SK-N-SH (cell line): ENCODE measurements around the gene NUAK1. TPM values are rescaled to one million over a fixed set of nuclear protein-coding genes. Genes with fewer than 3 reads are reported as not detected.

Source experiments
- ELF1 ChIP-seq: IDR thresholded peaks from 2 replicates; pipeline ENCODE4 v1.4.0; 2012
- EP300 ChIP-seq, 2 experiments: IDR thresholded peaks; 2 replicates each; pipeline versions ENCODE4 v1.4.0 to v1.6.1; 2012; ENCODE audit warnings: borderline replicate concordance in 1 of 2, low read depth in 1 of 2, low read length in 1 of 2
- EZH2phosphoT487 ChIP-seq: fragments of 200-600 bp; sonication (generic); IDR thresholded peaks from 2 replicates; pipeline ENCODE4 v1.6.1; 2017; ENCODE audit warnings: low read depth, mixed run types, mild to moderate bottlenecking, antibody characterized with exemption, moderate library complexity, borderline replicate concordance
- FOSL2 ChIP-seq: IDR thresholded peaks from 2 replicates; pipeline ENCODE4 v1.4.0; 2012; ENCODE audit warnings: low read depth, mild to moderate bottlenecking, moderate library complexity, borderline replicate concordance
- IRF3 ChIP-seq: fragments of 150-350 bp; IDR thresholded peaks from 2 replicates; pipeline ENCODE4 v1.6.1; 2016; ENCODE audit warnings: mild to moderate bottlenecking, low read depth, low read length
- JUND ChIP-seq: IDR thresholded peaks from 2 replicates; pipeline ENCODE4 v1.4.0; 2012
- MAX ChIP-seq: IDR thresholded peaks from 2 replicates; pipeline ENCODE4 v1.4.0; 2012; ENCODE audit warnings: low read depth
- NRF1 ChIP-seq: IDR thresholded peaks from 2 replicates; pipeline ENCODE4 v1.6.1; 2012; ENCODE audit warnings: low read depth, mild to moderate bottlenecking, low read length
- RXRA ChIP-seq: IDR thresholded peaks from 2 replicates; pipeline ENCODE4 v1.4.0; 2012; ENCODE audit warnings: low read depth, mild to moderate bottlenecking, borderline replicate concordance
- SMC3 ChIP-seq: IDR thresholded peaks from 2 replicates; pipeline ENCODE4 v1.6.1; 2012; ENCODE audit warnings: low read depth, low read length, improper control_type of control experiment
- TAF1 ChIP-seq: IDR thresholded peaks from 2 replicates; pipeline ENCODE4 v1.6.1; 2012; ENCODE audit warnings: low read depth, mild to moderate bottlenecking, low read length, moderate library complexity, borderline replicate concordance
- USF1 ChIP-seq: IDR thresholded peaks from 2 replicates; pipeline ENCODE4 v1.4.0; 2012; ENCODE audit warnings: low read depth, borderline replicate concordance
- USF2 ChIP-seq: fragments of 150-350 bp; IDR thresholded peaks from 2 replicates; pipeline ENCODE4 v1.6.1; 2017; ENCODE audit warnings: antibody characterized with exemption, low read length, low read depth, borderline replicate concordance
- ZBTB33 ChIP-seq: IDR thresholded peaks from 2 replicates; pipeline ENCODE4 v1.4.0; 2012; ENCODE audit warnings: low read depth, borderline replicate concordance
- polyA plus RNA-seq, 3 experiments: library from polyadenylated mRNA; depleted of rRNA; stranded (reverse); fragments of >200 nt; gene quantifications; 2 replicates each; pipeline ENCODE4 v1.2.3, GENCODE V29; 2012

The NUAK1 gene
- polyA plus RNA-seq, 1 of the 3 experiments (the other 2 are of a cell fraction): 8.1 TPM

- TF ChIP-seq USF1 (no peak), ZBTB33 (no peak), FOSL2 (peak; percentile 76), RXRA (peak; percentile 53; the same call in 1 of the 2 replicates), ELF1 (no peak), EP300 (IDR thresholded peaks at IDR 0.05; ENCODE audit: borderline replicate concordance in 1 of 2, low read depth in 1 of 2, low read length in 1 of 2) (peak in 1 of 2 experiments; percentile 80; a peak in 2 of 4 replicates), USF2 (no peak), MAX (no peak), JUND (peak; percentile 65), TAF1 (no peak), SMC3 (no peak), IRF3 (no peak), EZH2phosphoT487 (no peak), NRF1 (no peak)
Observed at GRCh38 chr12:106084014-106084671, 54.6 kb downstream of the NUAK1 start (continued).
